ENCODE data around the gene DIO1.

GRCh38 chr1:53871773-53872484, 22.1 kb upstream of the DIO1 start:
- no peak for TF ChIP-seq CTCF (IDR thresholded peaks at IDR 0.05)
- TF ChIP-seq REST (IDR thresholded peaks at IDR 0.05; ENCODE audit: insufficient read depth in 1 of 2, low read depth in 2 of 2, low read length in 1 of 2): no peak
- no peak for TF ChIP-seq POLR2AphosphoS5 (IDR thresholded peaks at IDR 0.05; ENCODE audit: low read depth, low read length)
- no peak for TF ChIP-seq SIN3A (IDR thresholded peaks at IDR 0.05; ENCODE audit: borderline replicate concordance, insufficient read depth, low read depth, low read length)

Measured in Panc1 (cell line).